Measurements from ENCODE around the gene KRTAP4-5.

DNA sequence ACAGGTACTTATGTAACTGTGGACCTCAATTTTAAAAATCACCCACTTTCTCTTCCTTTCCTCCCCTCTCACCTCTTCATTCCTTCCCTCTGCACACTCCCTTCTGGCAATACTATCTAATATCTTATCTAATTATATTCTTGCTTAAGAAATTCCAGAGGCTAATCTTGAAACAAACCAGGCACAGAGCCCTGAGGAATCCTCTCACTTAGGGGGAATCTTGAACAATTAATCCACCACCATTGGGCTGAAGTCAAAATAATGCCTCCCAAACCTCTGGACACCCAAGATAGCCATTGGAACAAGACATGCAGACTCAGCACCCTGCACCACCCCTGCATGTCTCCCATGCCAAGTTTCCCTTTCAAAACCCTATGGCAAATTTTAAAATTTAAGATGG, 8.3 kb downstream of the KRTAP4-5 start:
- TF ChIP-seq CTCF (IDR thresholded peaks at IDR 0.05) (no peak), POLR2A (IDR thresholded peaks at IDR 0.05) (no peak)

Measured in lower leg skin (tissue), 3 donors.